Transverse colon (tissue), 4 donors: ENCODE data around the gene SSH2. TPM values are rescaled to one million over a fixed set of nuclear protein-coding genes. Genes with fewer than 3 reads are reported as not detected.

Source experiments
- DNase-seq: peaks from one replicate; pipeline ENCODE4 v3.0.0-alpha.2; 2019
- H3K27ac ChIP-seq, 4 donors: fragments of 200-600 bp; sonication (generic); 2 replicates each; pipeline ENCODE4 v1.5.1; 2016 to 2018; ENCODE audit warnings: inconsistent platforms in 4 of 4
- H3K27me3 ChIP-seq: fragments of 200-600 bp; sonication (generic); 2 replicates; pipeline ENCODE4 v1.5.1; 2017; ENCODE audit warnings: inconsistent platforms
- H3K36me3 ChIP-seq, 4 donors: fragments of 200-600 bp; sonication (generic); 2 replicates each; pipeline ENCODE4 v1.5.1; 2017 to 2019; ENCODE audit warnings: inconsistent platforms in 4 of 4
- H3K4me1 ChIP-seq, 4 donors: fragments of 200-600 bp; sonication (generic); 2 replicates each; pipeline ENCODE4 v1.5.1; 2017 to 2020; ENCODE audit warnings: inconsistent platforms in 4 of 4
- H3K4me3 ChIP-seq, 4 donors: fragments of 200-600 bp; sonication (generic); 1 replicate in 1 of 4; 2 replicates in 3 of 4; pipeline versions ENCODE4 v1.5.1 to v1.6.1; 2017 to 2019; ENCODE audit warnings: inconsistent platforms in 4 of 4
- H3K9me3 ChIP-seq, 2 donors: fragments of 200-600 bp; sonication (generic); 2 replicates each; pipeline ENCODE4 v1.5.1; 2017 to 2019; ENCODE audit warnings: inconsistent platforms in 2 of 2
- CTCF ChIP-seq, 5 experiments: fragments of 200-600 bp in 3 of 5; fragments of 450-650 bp in 2 of 5; sonication (generic) in 3 of 5; IDR thresholded peaks; 1 replicate in 2 of 5; 2 replicates in 3 of 5; pipeline ENCODE4 v1.5.1; 2016 to 2017; ENCODE audit warnings: antibody characterized with exemption in 5 of 5, inconsistent platforms in 3 of 5, mild to moderate bottlenecking in 2 of 5, moderate library complexity in 1 of 5
- EP300 ChIP-seq: sonication (generic); formaldehyde crosslinking; IDR thresholded peaks from one replicate; pipeline ENCODE4 v1.6.1; 2017; ENCODE audit warnings: antibody characterized with exemption, low read depth
- POLR2A ChIP-seq: fragments of 450-650 bp; IDR thresholded peaks from one replicate; pipeline ENCODE4 v1.6.1; 2016; ENCODE audit warnings: antibody characterized with exemption, mild to moderate bottlenecking, moderate library complexity
- POLR2AphosphoS5 ChIP-seq, 3 donors: sonication (generic); formaldehyde crosslinking; IDR thresholded peaks; one replicate each; pipeline ENCODE4 v1.6.1; 2016; ENCODE audit warnings: antibody characterized with exemption in 3 of 3
- WGBS, 2 donors: methylation state at CpG; one replicate each; pipeline ENCODE4 v1.1.5; 2018; ENCODE audit warnings: low coverage in 1 of 2; 5-methylcytosine and 5-hydroxymethylcytosine counted together
- in situ Hi-C, 4 donors: fragments of 200-750 bp; cut with MboI; loops; one replicate each; pipeline versions ENCODE4 v1.15.0 to v1.15.1; 2017; ENCODE audit warnings: low sequenced_read_pairs in 3 of 4, low pct_ligation_motif_present in 1 of 4, low pct_unique_long_range_greater_than_20kb in 1 of 4
- intact Hi-C: fragments of 100-400 bp; cut with DNase I; formaldehyde crosslinking; loops from one replicate; pipeline ENCODE4 v1.15.1; 2023; ENCODE audit warnings: low total_unique reads
- total RNA-seq, 4 donors: library from RNA; depleted of rRNA; stranded (reverse); fragments of >200 nt; gene quantifications; one replicate each; pipeline ENCODE4 v1.1.0, GENCODE V29; 2016

SSH2 gene
- total RNA-seq, 4 donors from 2014 or later, result 15.3 to 99.9 (median 46.0) TPM

DNA sequence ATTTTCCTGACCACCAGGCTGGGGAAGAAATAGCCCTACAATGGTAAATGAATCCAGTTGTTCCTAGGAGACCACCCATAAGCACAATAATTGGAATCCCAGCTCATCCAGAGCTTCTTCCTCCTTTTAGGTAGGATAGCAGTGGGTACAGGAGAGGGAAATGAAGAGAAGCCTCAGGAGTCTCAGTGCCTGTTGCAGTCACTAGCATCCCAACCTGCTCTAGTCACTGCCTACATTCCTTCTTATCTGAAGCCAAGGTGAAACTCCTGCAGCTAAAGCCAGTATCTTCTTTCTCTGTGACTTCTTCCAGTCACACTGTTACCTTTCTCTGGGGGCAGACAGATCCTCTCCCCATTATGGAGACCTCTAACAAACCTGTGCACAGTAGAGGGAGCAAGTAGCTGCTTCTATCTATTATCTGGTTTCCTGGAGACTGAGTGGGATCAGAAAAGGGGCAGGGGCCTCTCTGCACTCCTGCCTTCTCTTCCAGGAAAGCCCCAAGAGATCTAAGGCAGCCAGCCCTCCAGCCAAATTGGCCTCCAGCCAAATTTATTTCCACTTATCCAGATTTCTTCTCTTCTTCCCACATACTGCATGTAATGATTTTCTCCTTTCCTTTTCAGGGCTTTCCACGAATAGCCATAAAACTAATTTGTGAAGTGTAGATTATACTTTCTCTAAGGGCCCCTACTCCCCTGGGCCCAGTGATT, 85.5 kb downstream of the SSH2 start:
- Histone ChIP-seq H3K27me3 (no peaks in the 10 kb centered on the region), H3K4me1 (peaks cover 0 to 5% (median 2%) of the 10 kb centered on the region in 4 donors), H3K9me3 (no peaks in the 10 kb centered on the region), H3K4me3 (no peak overlapping the region), H3K27ac (no peak overlapping the region), H3K36me3 (no peaks in the 10 kb centered on the region)
- intact Hi-C loops, result no loop called here
- no peak for DNase-seq
- in situ Hi-C loops, result no loop called here
- TF ChIP-seq EP300 (no peak), CTCF (IDR thresholded peaks at IDR 0.05) (no peak), POLR2A (no peak), POLR2AphosphoS5 (IDR thresholded peaks at IDR 0.05) (no peak)
- 50 to 59% methylated on average over 1 of the region's 1 CpG for WGBS, 2 donors

DNA sequence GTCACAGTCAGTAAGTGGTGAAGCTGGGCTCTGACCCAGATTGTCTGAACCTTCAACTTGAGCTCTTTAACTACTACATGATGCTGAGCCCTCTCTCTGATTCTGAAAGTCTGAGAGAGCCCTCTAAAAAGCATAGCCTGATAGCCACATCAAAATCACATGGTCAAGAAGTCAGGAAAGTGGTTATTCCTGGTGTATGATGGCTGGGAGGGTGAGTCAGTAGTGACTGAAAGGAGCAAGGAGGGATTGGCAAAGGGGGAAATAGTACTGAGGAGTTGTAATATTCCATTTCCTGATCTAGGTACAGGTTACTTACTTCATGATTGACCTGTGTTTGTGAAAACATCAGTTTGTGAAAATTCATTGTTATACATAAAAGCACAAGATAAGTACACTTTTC, 89.1 kb downstream of the SSH2 start:
- DNase-seq, result no peak
- H3K36me3 ChIP-seq, result no peaks in the 10 kb centered on the region
- no peak overlapping the region for H3K27ac ChIP-seq
- no peak for TF ChIP-seq EP300
- no peak for TF ChIP-seq POLR2A
- no peak for TF ChIP-seq CTCF (IDR thresholded peaks at IDR 0.05)
- no peak for TF ChIP-seq POLR2AphosphoS5 (IDR thresholded peaks at IDR 0.05)
- no peaks in the 10 kb centered on the region for H3K9me3 ChIP-seq
- H3K4me3 ChIP-seq, result no peak overlapping the region
- H3K4me1 ChIP-seq, result peaks cover 4 to 14% (median 9%) of the 10 kb centered on the region in 4 donors
- intact Hi-C loops (no loop called here), in situ Hi-C loops (no loop called here)
- no peaks in the 10 kb centered on the region for H3K27me3 ChIP-seq

DNA sequence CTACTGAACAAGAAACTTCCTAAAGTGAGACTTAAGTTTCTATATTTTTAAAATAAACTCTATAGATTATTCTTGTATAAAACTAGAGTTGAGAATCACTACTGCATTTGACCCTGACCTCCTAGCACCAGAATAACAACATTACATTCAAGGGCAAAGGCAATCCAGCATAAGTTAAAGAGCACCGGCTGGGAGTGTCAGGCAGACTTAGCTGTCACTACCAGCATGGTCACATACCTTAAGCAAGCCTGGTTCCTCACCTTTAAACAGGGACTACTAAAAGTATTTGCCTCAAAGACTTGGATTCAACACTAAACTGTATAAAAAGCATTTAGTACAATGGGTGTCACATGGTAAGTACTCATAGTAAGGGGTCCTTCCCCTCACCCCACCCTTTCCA, 90.4 kb downstream of the SSH2 start:
- TF ChIP-seq POLR2AphosphoS5 (IDR thresholded peaks at IDR 0.05) (no peak), EP300 (no peak), CTCF (IDR thresholded peaks at IDR 0.05) (no peak), POLR2A (no peak)
- H3K4me3 ChIP-seq, result no peak overlapping the region
- intact Hi-C loops, result no loop called here
- H3K27me3 ChIP-seq, result no peaks in the 10 kb centered on the region
- peaks cover 4 to 22% (median 12%) of the 10 kb centered on the region in 4 donors for H3K4me1 ChIP-seq
- DNase-seq, result no peak
- in situ Hi-C loops, result no loop called here
- 68 to 88% methylated on average over 1 of the region's 1 CpG for WGBS, 2 donors
- H3K27ac ChIP-seq, result no peak overlapping the region
- no peaks in the 10 kb centered on the region for H3K9me3 ChIP-seq
- no peaks in the 10 kb centered on the region for H3K36me3 ChIP-seq

- no peaks in the 10 kb centered on the region for H3K27me3 ChIP-seq
- H3K4me3 ChIP-seq, result no peak overlapping the region
- TF ChIP-seq CTCF (IDR thresholded peaks at IDR 0.05) (no peak), EP300 (no peak), POLR2A (no peak), POLR2AphosphoS5 (IDR thresholded peaks at IDR 0.05) (no peak)
- no peak overlapping the region for H3K27ac ChIP-seq
- 89% methylated on average over 6 of the region's 6 CpGs; no CpG with 5 or more reads in 1 of the 2 donors for WGBS, 2 donors
- H3K36me3 ChIP-seq, result no peaks in the 10 kb centered on the region
- no peak for DNase-seq
- H3K9me3 ChIP-seq, result no peaks in the 10 kb centered on the region
- in situ Hi-C loops (no loop called here), intact Hi-C loops (no loop called here)
- H3K4me1 ChIP-seq, result peaks cover 4 to 22% (median 12%) of the 10 kb centered on the region in 4 donors
These were observed 91.1 kb downstream of the SSH2 start for GRCh38 chr17:29838961-29839360.
